ENCODE results near the gene B3GNT2.
A peak's percentile ranks its signal among the peaks of the same experiment; 100 is the strongest.
"Not testable (repeated sequence)": the region's sequence is repeated elsewhere in the genome, so short reads cannot be mapped to it uniquely, and the experiment has no call there.

The B3GNT2 gene, protein sequence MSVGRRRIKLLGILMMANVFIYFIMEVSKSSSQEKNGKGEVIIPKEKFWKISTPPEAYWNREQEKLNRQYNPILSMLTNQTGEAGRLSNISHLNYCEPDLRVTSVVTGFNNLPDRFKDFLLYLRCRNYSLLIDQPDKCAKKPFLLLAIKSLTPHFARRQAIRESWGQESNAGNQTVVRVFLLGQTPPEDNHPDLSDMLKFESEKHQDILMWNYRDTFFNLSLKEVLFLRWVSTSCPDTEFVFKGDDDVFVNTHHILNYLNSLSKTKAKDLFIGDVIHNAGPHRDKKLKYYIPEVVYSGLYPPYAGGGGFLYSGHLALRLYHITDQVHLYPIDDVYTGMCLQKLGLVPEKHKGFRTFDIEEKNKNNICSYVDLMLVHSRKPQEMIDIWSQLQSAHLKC

DNA sequence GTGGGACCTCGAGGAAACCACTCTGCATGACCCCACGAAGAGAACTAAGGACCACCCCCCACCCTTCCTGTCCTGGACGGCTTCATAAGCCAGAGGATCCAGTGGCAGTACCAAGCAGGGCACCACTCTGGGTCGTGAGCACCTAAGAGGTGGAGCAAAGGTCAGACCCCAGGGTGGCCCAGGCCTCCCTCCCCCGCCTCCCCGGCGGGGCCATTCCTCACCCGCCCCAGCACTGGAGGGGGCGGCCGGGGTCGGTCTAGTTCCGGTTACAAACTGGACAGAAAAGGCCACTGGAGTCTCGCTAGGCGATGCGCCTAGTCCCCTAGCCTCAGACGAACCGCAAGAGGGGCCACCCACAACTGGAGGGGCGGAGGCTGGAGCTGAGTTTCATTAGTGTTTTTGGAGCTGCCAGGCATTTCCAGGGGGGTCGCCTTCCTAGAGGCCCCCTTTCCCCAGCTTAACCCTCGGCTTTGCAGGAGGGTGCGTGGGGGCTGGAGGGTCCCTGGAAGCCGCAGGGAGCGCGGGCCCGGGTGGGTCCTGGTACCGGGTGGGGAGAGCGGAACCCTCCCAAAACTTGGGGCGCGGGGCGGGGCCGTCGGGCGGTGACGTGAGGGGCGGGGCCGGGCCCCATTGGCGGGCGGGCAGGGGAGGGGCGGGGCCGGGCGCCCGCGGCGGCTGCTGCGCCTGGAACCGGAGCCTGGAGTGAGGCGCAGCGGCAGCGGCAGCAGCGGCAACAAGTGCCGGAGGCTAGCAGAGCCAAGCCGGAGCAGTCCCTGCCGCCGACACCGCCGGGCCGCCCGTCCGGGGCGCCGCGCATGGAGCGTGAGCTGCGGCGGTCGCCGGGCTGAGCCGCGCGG lies at the start of gene B3GNT2:
Gene B3GNT2, plus strand, starts transcription at position 695 of the 857 bp plus-strand sequence. CDS start 26,106 bp downstream, outside the sequence.
- peak; percentile 80 for DNase-seq (ENCODE audit: low spot score)

DNA sequence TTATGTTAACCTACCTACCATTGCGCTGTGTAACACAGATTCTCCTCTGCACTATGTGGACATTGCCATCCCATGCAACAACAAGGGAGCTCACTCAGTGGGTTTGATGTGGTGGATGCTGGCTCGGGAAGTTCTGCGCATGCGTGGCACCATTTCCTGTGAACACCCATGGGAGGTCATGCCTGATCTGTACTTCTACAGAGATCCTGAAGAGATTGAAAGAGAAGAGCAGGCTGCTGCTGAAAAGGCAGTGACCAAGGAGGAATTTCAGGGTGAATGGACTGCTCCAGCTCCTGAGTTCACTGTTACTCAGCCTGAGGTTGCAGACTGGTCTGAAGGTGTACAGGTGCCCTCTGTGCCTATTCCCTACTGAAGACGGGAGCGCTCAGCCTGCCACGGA lies 49.1 kb upstream of the B3GNT2 start:
- not testable (repeated sequence) for DNase-seq (ENCODE audit: low spot score)

DNA sequence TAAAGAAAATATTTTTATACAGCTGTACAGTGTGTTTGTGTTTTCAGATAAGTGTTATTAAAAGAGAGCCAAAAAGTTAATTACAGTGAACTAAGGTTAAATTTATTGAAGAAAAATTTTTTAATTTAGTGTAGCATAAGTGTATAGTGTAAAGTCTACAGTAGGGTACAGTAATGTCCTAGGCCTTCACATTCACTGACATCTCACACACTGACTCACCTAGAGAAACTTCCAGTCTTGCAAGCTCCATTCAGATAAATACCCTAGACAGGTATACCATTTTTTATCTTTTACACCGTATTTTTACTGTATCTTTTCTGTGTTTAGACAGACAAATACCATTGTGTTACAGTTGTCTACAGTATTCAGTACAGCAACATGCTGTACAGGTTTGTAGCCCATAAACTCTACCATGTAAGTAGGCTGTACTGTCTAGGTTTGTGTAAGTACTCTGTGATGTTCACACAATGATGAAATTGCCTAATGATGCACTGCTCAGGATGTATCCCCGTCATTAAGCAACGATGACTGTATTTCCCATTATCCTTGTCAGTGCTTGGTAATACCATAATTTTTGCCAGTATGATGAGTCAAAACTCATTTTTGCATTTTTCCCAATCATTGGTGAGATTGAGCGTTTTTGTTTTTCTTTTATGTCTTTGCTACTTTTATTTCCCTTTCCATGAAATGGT lies 48.2 kb upstream of the B3GNT2 start:
- DNase-seq (ENCODE audit: low spot score), result no peak

DNA sequence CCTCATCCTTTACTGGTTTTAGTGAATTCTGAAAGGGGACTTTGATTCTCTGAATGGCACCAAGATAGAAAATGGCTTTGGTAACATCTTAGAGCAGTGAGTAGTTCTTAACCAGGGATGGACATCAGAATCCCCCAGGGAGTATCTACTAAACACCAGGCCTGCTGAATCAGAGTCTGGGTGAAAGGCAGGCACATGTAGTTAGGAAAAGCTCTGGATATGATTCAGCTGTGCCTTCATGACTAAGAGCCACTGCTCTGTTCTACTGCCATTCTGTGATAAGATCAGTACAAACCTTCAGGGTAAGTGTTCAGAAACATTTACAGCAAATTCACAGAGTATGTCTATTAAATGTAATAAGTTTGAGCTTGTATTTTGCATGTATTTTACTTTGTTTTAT lies 46.2 kb upstream of the B3GNT2 start:
- peak; percentile 82 for DNase-seq (ENCODE audit: low spot score)

DNA sequence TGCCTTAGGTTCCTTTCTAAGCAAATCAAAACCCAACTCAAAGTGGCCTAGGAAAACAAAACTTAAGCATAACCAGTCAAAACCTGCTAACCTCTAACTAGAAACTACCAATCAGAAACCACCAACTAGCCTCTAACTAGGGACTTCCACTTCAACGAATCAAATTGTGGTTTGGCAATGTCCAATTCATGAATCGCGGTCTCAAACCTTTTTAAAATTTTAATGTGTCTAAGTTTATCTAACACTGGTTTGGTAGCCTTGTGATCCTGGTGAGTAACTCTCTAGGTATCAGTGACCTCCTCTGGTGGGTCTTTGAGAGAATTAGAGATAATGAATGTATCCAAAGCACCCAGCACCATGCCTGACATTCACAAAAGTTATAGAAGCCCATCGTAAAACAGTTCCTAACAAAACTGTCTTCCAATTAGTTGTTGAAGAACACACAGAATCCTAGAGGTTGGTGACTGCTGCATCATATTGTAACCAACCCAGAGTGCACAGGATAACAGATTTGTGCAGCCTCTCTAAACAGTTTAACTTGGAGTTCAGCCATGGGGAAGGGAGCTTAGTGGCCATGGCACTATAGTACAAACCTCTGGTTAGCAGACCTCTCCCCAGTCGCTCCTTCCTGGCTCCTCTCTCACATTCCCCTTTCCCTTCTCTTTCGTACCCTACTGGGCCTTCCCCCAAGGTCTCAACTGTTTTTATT lies 45.2 kb upstream of the B3GNT2 start:
- no peak for DNase-seq (ENCODE audit: low spot score)

DNA sequence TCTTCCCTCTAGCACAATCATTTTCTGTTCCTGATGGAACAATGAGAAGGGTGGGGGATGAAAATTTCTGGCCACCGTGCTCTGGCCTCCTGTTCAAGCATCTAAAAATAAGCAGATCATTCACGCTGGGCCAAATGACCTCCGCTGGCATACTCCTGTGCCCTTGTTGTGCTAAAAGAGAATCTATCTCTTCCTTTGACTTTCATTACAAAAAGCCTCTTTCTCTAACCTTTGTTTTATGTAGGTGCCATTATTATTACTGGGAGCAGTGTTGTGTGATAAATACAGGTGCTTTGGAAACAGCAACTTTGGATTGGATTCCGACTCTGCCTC lies 44.6 kb upstream of the B3GNT2 start:
- DNase-seq (ENCODE audit: low spot score), result no peak

DNA sequence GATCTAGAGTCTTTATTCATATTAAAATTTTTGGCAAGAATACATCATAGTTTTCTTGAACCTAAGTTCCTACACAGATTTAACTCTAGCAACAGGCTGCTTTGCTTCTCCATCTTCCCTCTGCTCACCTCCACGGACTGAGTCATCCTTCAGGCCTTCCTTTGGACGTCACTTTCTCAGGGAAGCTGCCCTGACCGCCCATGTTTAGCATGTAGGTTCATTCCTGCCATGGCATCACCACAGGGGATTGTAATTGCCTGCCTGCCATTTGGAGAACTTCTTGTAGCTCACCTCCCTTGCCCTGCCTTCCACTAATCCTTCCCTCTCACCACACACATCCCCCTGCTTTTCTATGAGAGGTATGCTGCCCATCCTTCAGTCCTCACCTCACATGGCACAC lies 43.9 kb upstream of the B3GNT2 start:
- DNase-seq (ENCODE audit: low spot score), result no peak

DNA sequence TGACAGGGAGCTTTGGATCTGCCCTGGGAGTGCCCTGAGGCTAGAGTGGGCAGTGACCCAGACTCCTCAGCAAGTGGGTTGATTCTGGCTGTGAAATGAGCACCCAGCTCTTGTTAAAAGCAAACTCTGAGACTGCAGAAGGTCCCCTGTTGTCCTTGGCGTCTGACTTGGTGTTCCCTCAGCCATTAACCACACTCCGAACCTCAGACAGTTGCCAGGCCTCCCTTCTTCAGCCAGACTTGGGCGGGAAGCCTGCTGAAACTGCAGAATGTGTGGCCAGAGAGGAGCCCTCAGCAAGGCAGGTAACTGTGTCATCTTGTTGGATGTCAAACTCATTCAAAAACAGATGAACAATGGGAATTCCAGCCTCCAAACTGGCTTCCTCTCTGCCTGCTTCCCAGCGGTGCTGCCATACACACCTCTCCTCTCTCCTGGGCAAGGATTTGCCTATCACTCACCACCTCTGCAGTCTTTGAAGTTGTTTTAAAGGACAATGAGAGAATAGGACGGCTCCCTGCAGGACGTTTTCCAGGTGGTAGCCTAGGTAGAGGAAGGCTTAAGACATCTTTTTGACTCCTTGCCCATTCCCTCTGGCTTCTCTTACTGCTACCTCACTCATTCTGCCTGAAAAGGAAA lies 38.9 kb upstream of the B3GNT2 start:
- no peak for DNase-seq (ENCODE audit: low spot score)

DNA sequence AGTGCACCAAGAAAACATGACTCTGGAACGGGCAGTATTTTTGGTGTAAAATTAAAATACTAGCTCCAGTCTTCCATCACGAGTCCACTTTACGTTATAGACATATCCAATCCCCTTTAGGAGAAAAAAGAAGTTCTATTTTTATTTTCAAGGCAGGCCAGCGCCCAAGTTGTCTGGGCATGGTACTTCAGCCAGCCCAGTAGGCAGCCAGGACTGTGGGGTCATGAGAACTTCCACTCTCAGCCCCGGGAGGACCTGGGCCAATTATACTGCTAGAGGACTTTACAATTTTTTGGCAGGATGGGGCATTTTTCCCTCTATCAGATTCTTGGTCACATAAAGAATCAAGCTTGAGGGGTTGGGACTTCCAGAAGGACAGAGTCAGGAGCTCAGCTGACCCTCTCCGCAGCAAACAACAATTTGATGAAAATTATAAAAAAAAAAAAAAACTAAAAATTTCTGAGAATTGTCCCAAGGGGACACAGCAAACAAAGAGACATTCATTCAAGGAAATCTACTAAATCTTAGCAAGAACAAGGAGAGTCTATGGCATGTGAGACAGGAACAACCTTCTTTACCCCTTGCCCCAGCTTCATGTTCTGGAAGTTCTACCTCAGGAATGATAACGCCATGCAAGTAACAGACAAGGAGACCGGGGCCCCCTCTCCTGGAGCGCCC lies 37.3 kb upstream of the B3GNT2 start:
- DNase-seq (ENCODE audit: low spot score), result no peak

DNA sequence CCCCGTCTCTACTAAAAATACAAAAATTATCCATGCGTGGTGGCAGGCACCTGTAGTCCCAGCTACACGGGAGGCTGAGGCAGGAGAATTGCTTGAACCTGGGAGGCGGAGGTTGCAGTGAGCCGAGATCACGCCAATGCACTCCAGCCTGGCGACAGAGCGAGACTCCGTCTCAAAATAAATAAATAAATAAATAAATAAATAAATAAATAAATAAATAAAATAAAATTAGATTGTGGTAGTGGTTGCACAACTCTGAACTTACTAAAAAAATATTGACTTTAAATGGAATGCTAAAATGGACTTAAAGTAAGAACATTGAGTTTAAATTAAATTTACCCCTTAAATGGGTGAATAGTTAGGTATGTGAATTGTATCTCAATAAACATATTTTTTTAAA lies 35.2 kb upstream of the B3GNT2 start:
- DNase-seq (ENCODE audit: low spot score), result not testable (repeated sequence)

DNA sequence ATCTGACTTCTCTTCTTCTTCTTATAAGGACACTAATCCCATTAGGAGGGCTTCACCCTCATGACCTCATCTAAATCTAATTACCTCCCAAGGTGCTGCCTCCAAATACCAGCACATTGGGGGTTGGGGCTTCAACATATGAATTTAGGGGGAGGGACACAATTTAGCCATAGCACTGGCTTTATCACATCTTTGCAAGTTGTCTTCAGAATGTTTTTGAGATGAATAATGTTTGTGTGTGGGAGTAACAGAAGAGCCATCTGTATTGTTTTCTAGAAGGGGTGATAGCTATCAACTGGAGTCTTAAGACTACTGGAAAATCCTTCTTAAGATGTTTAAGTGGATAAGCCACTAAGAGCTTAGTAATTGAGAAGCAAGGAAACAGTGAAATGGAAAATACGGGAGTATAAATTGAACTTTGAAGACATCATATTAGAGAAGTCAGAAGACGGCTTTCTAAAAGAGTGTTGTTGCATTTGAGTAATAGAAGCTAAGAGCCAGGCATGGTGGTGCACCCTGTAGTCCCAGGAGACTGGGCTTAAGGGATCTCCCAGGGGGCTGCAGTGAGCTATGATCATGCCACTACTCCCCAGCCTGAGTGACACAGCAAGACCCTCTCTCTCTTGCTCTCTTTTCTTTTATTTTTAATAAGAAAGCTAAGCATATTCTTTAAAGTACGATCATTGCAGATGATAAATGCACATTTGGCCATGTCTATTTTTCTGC lies 32.6 kb upstream of the B3GNT2 start:
- DNase-seq (ENCODE audit: low spot score), result no peak

DNA sequence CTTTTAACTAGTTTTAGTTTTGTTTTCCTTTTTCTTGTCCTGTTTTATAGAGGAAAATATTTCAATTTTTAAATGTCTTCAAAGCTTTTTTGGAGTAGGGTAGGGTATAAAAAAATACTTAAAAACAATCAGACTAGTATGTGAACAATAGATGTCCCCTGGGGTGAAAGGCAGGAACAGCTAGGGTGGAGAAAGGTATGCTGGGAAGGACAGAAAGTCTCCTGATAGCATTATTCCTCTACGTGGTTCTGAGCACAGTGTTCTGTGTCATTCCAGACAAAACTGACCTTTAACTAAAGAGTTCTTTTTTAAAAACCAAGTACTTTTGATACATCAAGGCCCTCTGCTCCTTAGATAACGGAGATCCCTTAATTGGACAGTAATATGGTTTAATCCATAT lies 32.1 kb upstream of the B3GNT2 start:
- DNase-seq (ENCODE audit: low spot score), result no peak

DNA sequence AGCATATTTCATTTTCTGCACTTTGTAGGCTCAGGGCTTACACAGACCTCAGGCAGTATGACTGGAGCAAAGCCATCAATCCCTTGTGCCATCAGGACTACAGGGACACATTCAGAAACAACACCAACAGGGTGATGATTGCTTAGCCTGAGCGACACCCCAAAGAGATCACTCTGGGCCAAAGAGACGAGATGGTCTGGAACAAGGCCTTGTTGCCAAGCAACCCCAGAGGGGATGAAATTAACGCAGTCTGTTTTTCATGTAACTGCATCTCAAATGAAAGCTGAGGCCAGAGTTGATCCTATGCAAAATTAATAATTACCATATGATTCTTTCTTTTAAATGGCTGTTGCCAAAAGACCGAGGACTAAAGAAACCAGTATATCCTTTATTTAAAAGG lies 20.2 kb upstream of the B3GNT2 start:
- DNase-seq (ENCODE audit: low spot score), result no peak

DNA sequence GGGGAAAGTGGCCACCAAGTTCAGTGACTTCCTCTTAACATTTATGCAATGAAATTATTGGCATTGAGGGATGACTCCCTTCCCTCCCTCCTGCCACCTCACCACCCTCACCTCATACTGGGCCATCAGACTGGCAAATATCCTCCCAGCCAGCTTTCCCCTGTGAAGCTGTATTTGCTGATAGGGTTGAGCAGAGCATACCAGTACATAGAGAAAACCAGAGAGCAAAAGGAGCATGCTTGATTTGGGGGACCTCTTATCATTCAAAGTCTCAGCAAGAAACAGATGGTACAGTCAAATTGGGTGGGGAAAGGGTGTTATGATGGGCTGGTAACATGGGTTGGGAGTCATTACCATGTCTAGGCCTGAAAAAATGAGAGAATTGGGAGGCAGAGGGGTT lies 19.1 kb upstream of the B3GNT2 start:
- DNase-seq (ENCODE audit: low spot score), result no peak

DNA sequence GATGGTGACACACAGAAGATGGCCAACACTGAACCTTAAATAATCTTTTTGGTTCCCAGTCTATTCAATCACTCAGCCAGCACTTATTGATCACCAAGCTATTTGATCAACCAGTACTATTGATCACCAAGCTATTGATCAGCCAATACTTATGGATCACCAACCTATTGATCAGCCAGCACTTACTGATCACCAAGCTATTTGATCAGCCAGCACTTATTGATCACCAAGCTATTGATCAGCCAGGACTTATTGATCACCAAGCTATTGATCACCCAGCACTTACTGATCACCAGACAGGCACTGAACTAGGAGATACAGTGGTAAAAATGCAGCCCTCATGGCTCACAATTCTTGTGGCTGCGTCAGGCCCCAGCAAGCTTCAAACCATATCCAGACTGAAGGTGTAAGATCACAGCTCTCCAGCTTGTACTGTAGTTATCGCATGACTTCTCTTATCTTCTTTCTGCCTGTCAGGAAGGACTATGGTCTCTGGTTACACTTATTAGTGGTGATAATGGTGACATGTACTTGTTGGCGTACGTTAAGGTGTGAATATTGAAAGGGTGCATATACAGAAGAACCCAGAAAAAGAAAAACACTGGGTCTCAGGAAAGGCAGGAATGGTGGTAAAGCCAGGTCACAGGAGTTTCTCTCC lies 18.4 kb upstream of the B3GNT2 start:
- no peak for DNase-seq (ENCODE audit: low spot score)

DNA sequence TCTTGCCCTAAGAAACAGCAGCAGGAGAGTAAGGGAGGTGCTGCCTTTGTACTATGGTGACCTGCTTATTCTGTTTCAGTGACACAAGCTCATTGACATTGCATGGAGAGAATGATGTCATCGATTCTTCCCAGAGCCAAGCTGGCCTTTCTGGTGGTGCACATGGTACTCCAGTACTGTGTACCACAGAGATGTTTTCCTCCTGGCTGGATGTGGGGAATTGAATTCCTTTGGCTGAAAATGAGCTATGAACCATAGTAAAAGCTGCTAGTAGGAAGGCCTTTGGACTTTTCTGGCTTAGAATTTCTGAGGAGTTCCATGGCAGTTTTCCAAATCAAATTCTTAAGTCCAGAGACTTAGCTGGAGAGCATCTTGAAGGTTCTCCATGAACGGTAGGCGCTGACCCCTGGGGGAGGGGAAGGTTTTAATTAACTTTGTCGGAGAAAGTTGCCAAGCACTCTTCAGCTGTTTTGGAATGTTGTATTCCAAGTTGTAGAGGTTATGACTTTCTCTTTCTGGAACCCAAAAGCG lies 17.1 kb upstream of the B3GNT2 start:
- no peak for DNase-seq (ENCODE audit: low spot score)

DNA sequence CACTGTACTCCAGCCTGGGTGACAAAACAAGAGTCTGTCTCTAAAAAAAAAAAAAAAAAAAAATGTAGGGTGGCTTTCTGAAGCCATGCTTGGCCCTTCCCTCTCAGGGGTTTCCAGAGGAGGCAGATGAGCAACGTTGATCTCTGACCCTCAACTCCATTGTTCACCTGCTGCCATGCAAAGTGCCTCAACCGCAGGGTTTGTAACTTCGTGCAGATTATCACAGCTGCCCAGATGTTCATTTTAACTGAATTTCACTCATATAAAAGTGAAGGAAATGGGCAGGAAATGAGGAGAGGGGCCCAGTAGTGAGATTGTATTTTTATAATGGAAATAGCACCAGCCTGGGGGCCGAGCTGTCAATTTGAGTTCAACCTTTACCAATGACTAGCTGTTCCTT lies 14.9 kb upstream of the B3GNT2 start:
- DNase-seq (ENCODE audit: low spot score), result no peak

DNA sequence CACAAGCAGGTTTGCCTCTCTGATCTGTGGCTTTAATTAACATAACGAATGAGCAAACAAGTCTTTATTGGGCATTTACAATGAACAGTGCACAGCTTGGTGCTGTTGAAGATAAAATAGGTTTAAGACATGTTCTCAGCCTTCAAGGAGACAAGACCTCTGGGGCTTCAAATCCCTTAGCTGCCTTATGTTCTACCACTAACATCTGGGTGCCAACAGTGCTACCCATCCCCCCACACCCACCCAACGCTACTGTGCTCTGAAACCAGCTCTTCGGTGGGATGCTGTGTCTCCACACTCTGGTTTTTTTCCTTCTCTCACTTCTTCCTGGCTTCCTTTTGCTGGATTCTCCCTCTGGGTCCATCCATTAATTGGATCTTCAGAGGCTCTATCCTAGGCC lies 14.1 kb upstream of the B3GNT2 start:
- DNase-seq (ENCODE audit: low spot score), result no peak

DNA sequence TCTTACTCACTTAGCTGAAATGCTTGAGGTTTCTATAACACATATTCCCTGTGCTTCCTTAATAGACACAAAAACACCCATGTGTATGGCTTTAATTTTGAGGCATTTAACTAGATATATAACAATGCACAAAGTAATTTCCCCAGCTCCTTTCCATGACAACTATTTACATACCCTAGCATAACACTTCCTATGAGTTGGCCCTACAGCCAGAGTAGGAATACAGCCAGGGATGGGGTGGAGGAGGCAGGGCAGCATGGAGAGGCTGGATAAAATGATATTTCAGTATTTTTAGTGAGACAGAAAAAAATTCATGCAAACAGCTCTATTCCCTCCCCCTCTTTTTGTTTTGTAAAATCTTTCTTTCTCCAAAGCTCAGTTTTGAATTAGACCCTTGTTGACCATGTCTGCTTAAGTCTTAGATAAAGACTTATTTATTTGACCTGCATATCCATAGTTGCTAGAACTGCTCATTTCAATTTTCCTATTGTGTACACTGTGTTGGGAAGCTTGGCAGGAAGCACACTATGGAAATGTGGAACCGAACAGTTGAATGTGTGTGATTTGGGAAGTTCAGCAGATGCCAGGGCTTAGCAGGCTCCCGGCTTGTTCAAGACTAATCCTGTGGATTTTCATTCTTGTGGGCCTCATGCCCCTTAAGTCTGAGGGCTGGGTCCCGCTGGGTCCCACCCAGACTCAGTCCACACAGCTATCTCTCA lies 11.2 kb upstream of the B3GNT2 start:
- no peak for DNase-seq (ENCODE audit: low spot score)
